Astrocyte of the hippocampus (primary cell): ENCODE data around the gene STARD8.
A peak's percentile ranks its signal among the peaks of the same experiment; 100 is the strongest.
"Not testable (repeated sequence)": the region's sequence is repeated elsewhere in the genome, so short reads cannot be mapped to it uniquely, and the experiment has no call there.

Experiments used
- DNase-seq: peaks from one replicate; pipeline ENCODE4 v3.0.0; 2011; ENCODE audit warnings: low read depth, low spot score

STARD8 gene

GRCh38 chrX:68647156-68647957, at the start of gene STARD8:
Gene STARD8 (plus strand): TSS chrX:68647666. CDS start chrX:68647883, 217 bp downstream.
- DNase-seq, result peak; percentile 65

- DNase-seq, result no peak
Observed at GRCh38 chrX:68598841-68599240, 48.6 kb upstream of the STARD8 start.

- DNase-seq, result peak; percentile 11
Observed at GRCh38 chrX:68599256-68600152, 48.0 kb upstream of the STARD8 start.

GRCh38 chrX:68604216-68604615, 43.2 kb upstream of the STARD8 start:
- not testable (repeated sequence) for DNase-seq

- not testable (repeated sequence) for DNase-seq
Observed at GRCh38 chrX:68614733-68615132, 32.7 kb upstream of the STARD8 start.

- no peak for DNase-seq
Observed at GRCh38 chrX:68627986-68628385, 19.5 kb upstream of the STARD8 start.

- not testable (repeated sequence) for DNase-seq
Observed at GRCh38 chrX:68629936-68630335, 17.5 kb upstream of the STARD8 start.

GRCh38 chrX:68631336-68631735, 16.1 kb upstream of the STARD8 start:
- DNase-seq, result no peak

- no peak for DNase-seq
Observed at GRCh38 chrX:68632491-68632890, 15.0 kb upstream of the STARD8 start.

- DNase-seq, result no peak
Observed at GRCh38 chrX:68633981-68634380, 13.5 kb upstream of the STARD8 start.

GRCh38 chrX:68634649-68635227, 12.7 kb upstream of the STARD8 start:
- DNase-seq, result no peak

GRCh38 chrX:68640661-68641060, 6.8 kb upstream of the STARD8 start:
- DNase-seq, result no peak

GRCh38 chrX:68644861-68645260, 2.6 kb upstream of the STARD8 start:
- no peak for DNase-seq

- DNase-seq, result no peak
Observed at GRCh38 chrX:68646421-68646820, 1.0 kb upstream of the STARD8 start.

- DNase-seq, result no peak
Observed at GRCh38 chrX:68648960-68649359, 1.5 kb downstream of the STARD8 start.

GRCh38 chrX:68650491-68650890, 3.0 kb downstream of the STARD8 start:
- peak; percentile 37 for DNase-seq

GRCh38 chrX:68651110-68651509, 3.6 kb downstream of the STARD8 start:
- no peak for DNase-seq

GRCh38 chrX:68652326-68653170, 5.1 kb downstream of the STARD8 start:
- peak; percentile 3 for DNase-seq

- DNase-seq, result no peak
Observed at GRCh38 chrX:68654693-68655092, 7.2 kb downstream of the STARD8 start.

GRCh38 chrX:68656473-68656872, 9.0 kb downstream of the STARD8 start:
- DNase-seq, result not testable (repeated sequence)

GRCh38 chrX:68658530-68658929, 11.1 kb downstream of the STARD8 start:
- no peak for DNase-seq
